Fibroblast of mammary gland (primary cell): ENCODE measurements around the gene SEC16B.

Experiments used
- DNase-seq: peaks from one replicate; pipeline ENCODE4 v3.0.0-alpha.2; 2010; ENCODE audit warnings: low read depth
- H3K4me3 ChIP-seq: 2 replicates; pipeline ENCODE4 v1.5.1; 2011; ENCODE audit warnings: low read depth, mild to moderate bottlenecking, low read length, moderate library complexity; ENCODE audit not compliant: control insufficient read depth
- CTCF ChIP-seq: conservative IDR thresholded peaks from 2 replicates; pipeline ENCODE4 v1.5.1; 2011; ENCODE audit warnings: low read depth, low read length, inconsistent platforms; ENCODE audit not compliant: control insufficient read depth, insufficient read depth

The SEC16B gene

GRCh38 chr1:177969825-177970371, at the start of gene SEC16B:
Gene SEC16B (minus strand): TSS chr1:177970058. CDS start chr1:177967981, 2,077 bp downstream.
- no peak within 1 kb of the TSS for H3K4me3 ChIP-seq
- TF ChIP-seq CTCF = no peak
- no peak for DNase-seq

- TF ChIP-seq CTCF = no peak
- H3K4me3 ChIP-seq = no peak overlapping the region
- no peak for DNase-seq
Measured at GRCh38 chr1:178019622-178020021, 49.8 kb upstream of the SEC16B start.

GRCh38 chr1:178019208-178019607, 49.4 kb upstream of the SEC16B start:
- H3K4me3 ChIP-seq = no peak overlapping the region
- DNase-seq = no peak
- no peak for TF ChIP-seq CTCF

- H3K4me3 ChIP-seq = no peak overlapping the region
- DNase-seq = no peak
- TF ChIP-seq CTCF = no peak
Measured at GRCh38 chr1:178017517-178017916, 47.7 kb upstream of the SEC16B start.

GRCh38 chr1:178011864-178012503, 42.1 kb upstream of the SEC16B start:
- no peak for DNase-seq
- H3K4me3 ChIP-seq = no peak overlapping the region

GRCh38 chr1:178011465-178011828, 41.6 kb upstream of the SEC16B start:
- H3K4me3 ChIP-seq = no peak overlapping the region
- DNase-seq = peak; percentile 88
- TF ChIP-seq CTCF = no peak

More at GRCh38 chr1:178011864-178012503, 42.1 kb upstream of the SEC16B start:
- TF ChIP-seq CTCF = no peak
